Right cardiac atrium (tissue), 5 donors: ENCODE data around the gene USHBP1. TPM values are rescaled to one million over a fixed set of nuclear protein-coding genes. Genes with fewer than 3 reads are reported as not detected.
"Not testable (repeated sequence)": the region's sequence is repeated elsewhere in the genome, so short reads cannot be mapped to it uniquely, and the experiment has no call there.

Experiments used
- ATAC-seq, 2 donors: fragments of 200-7000 bp; cut with Tn5 transposase; one replicate each; pipeline versions ENCODE4 v1.8.0 to v1.9.1; 2020; ENCODE audit warnings: moderate library complexity in 2 of 2, mild to moderate bottlenecking in 1 of 2
- DNase-seq, 3 donors: peaks; one replicate each; pipeline ENCODE4 v3.0.0-alpha.2; 2020
- H3K27ac ChIP-seq: one replicate; pipeline ENCODE4 v1.5.1; 2013; ENCODE audit warnings: mild to moderate bottlenecking, low read length, control low read depth, moderate library complexity
- H3K27me3 ChIP-seq: one replicate; pipeline ENCODE4 v1.6.1; 2013; ENCODE audit not compliant: control insufficient read depth, insufficient read depth
- H3K4me1 ChIP-seq: one replicate; pipeline ENCODE4 v1.6.1; 2013; ENCODE audit warnings: low read length; ENCODE audit not compliant: control insufficient read depth, insufficient read depth
- H3K4me3 ChIP-seq: one replicate; pipeline ENCODE4 v1.5.1; 2013; ENCODE audit warnings: low read length, control low read depth
- H3K9me3 ChIP-seq: one replicate; pipeline ENCODE4 v1.6.1; 2013; ENCODE audit warnings: low read length; ENCODE audit not compliant: control insufficient read depth
- WGBS: extraction: QIAGEN DNeasy Blood & Tissue Kit; methylation state at CpG from one replicate; pipeline ENCODE4 v1.1.7; 2013; 5-methylcytosine and 5-hydroxymethylcytosine counted together
- intact Hi-C, 4 donors: fragments of 100-400 bp; cut with DNase I; formaldehyde crosslinking; loops; one replicate each; pipeline versions ENCODE4 v1.11.0 to v1.14.0; 2022 to 2023
- polyA plus RNA-seq: library from polyadenylated mRNA; stranded (reverse); fragments of 200-250 nt; gene quantifications from one replicate; pipeline ENCODE4 v1.2.3, GENCODE V29; 2013
- total RNA-seq, 4 donors: library from RNA; stranded (reverse); fragmentation: NEBNext Ultra II Directional; extraction: Animal tissue kit (Norgen Biotek cat#: 25700); gene quantifications; one replicate each; pipeline ENCODE4 v1.2.1, GENCODE V29; 2021
- donor health status: healthy with polysubstance abuse.
- donor health status: DM: no; HTN: yes; CAD: no.
- donor health status: DM: no; HTN: no; CAD: no.
- donor health status: DM: no; HTN: yes; CAD: no; lungs with severe emphysema.
- donor health status: DM: yes; HTN: yes; CAD: no.

Gene USHBP1
- total and polyA plus RNA-seq, 5 donors, result 2.7 to 10.1 (median 3.5) TPM

GRCh38 chr19:17305216-17305516 is 40.6 kb upstream of the USHBP1 start:
- DNase-seq (no peak), ATAC-seq (no peak)
- H3K4me3 ChIP-seq, result no peak overlapping the region
- H3K27ac ChIP-seq, result peak overlapping the region; percentile 38
- H3K27me3 ChIP-seq, result no peaks in the 10 kb centered on the region
- H3K9me3 ChIP-seq, result no peaks in the 10 kb centered on the region
- 1% methylated on average over 7 of the region's 7 CpGs for WGBS
- no peaks in the 10 kb centered on the region for H3K4me1 ChIP-seq
- intact Hi-C loops, result no loop called here

- no peaks in the 10 kb centered on the region for H3K4me1 ChIP-seq
- peak overlapping the region; percentile 38 for H3K27ac ChIP-seq
- ATAC-seq (no peak), DNase-seq (no peak)
- no peak overlapping the region for H3K4me3 ChIP-seq
- no peaks in the 10 kb centered on the region for H3K27me3 ChIP-seq
- 56% methylated on average over 12 of the region's 12 CpGs for WGBS
- H3K9me3 ChIP-seq, result no peaks in the 10 kb centered on the region
- intact Hi-C loops, result no loop called here
Measured at GRCh38 chr19:17304386-17305215, 40.1 kb upstream of the USHBP1 start.

GRCh38 chr19:17303940-17304267 is 39.4 kb upstream of the USHBP1 start:
- Histone ChIP-seq H3K27me3 (no peaks in the 10 kb centered on the region), H3K4me3 (no peak overlapping the region), H3K4me1 (no peaks in the 10 kb centered on the region), H3K27ac (peak overlapping the region; percentile 31), H3K9me3 (no peaks in the 10 kb centered on the region)
- ATAC-seq, result no peak
- intact Hi-C loops, result no loop called here
- DNase-seq, result no peak
- 51% methylated on average over 12 of the region's 12 CpGs for WGBS

- Histone ChIP-seq H3K27me3 (no peaks in the 10 kb centered on the region), H3K4me1 (no peaks in the 10 kb centered on the region), H3K4me3 (peak within 1 kb of the TSS; percentile 87), H3K27ac (peak within 1 kb of the TSS; percentile 31), H3K9me3 (no peaks in the 10 kb centered on the region)
- peak; percentile 97 to 99 (median 98) for DNase-seq
- intact Hi-C loops, result no loop called here
- peak; percentile 88 to 91 for ATAC-seq
- under 1% methylated on average over 52 of the region's 52 CpGs for WGBS
Measured at GRCh38 chr19:17303167-17303939, 38.8 kb upstream of the USHBP1 start, which contains the start of gene ABHD8. Gene ABHD8 (minus strand): TSS chr19:17303425. CDS start chr19:17301616, 1,809 bp downstream.

- 12% methylated on average over 29 of the region's 29 CpGs for WGBS
- no peaks in the 10 kb centered on the region for H3K4me1 ChIP-seq
- no peaks in the 10 kb centered on the region for H3K27me3 ChIP-seq
- DNase-seq, result peak in 2 of 3 donors; percentile 73 to 80
- no peaks in the 10 kb centered on the region for H3K9me3 ChIP-seq
- H3K27ac ChIP-seq, result no peak overlapping the region
- peak overlapping the region; percentile 87 for H3K4me3 ChIP-seq
- intact Hi-C loops, result no loop called here
- peak in 1 of 2 donors; percentile 1 for ATAC-seq
Measured at GRCh38 chr19:17302391-17303166, 38.0 kb upstream of the USHBP1 start.

GRCh38 chr19:17300992-17301619 is 36.6 kb upstream of the USHBP1 start:
- H3K9me3 ChIP-seq, result no peaks in the 10 kb centered on the region
- intact Hi-C loops, result no loop called here
- H3K4me3 ChIP-seq, result no peak overlapping the region
- H3K4me1 ChIP-seq, result no peaks in the 10 kb centered on the region
- DNase-seq, result peak in 1 of 3 donors; percentile 57
- H3K27me3 ChIP-seq, result no peaks in the 10 kb centered on the region
- ATAC-seq, result no peak
- no peak overlapping the region for H3K27ac ChIP-seq
- WGBS, result 93% methylated on average over 51 of the region's 51 CpGs

- no peak overlapping the region for H3K4me3 ChIP-seq
- no peaks in the 10 kb centered on the region for H3K9me3 ChIP-seq
- no peaks in the 10 kb centered on the region for H3K4me1 ChIP-seq
- DNase-seq (no peak), ATAC-seq (no peak)
- 88% methylated on average over 6 of the region's 6 CpGs for WGBS
- H3K27ac ChIP-seq, result no peak overlapping the region
- intact Hi-C loops, result loop anchor here in 3 of 4 donors (10.0 kb wide), 2 partner anchors 88 to 98 kb away; partner anchors contain the start of gene CCDC194 (in 1 of the 3)
- H3K27me3 ChIP-seq, result no peaks in the 10 kb centered on the region
Measured at GRCh38 chr19:17296976-17297375, 32.4 kb upstream of the USHBP1 start.

GRCh38 chr19:17296273-17296672 is 31.7 kb upstream of the USHBP1 start:
- no peaks in the 10 kb centered on the region for H3K9me3 ChIP-seq
- intact Hi-C loops, result loop anchor here in 3 of 4 donors (10.0 kb wide), 2 partner anchors 89 to 99 kb away; partner anchors contain the start of gene CCDC194 (in 1 of the 3)
- no peak overlapping the region for H3K4me3 ChIP-seq
- ATAC-seq (no peak), DNase-seq (no peak)
- no peaks in the 10 kb centered on the region for H3K4me1 ChIP-seq
- no peak overlapping the region for H3K27ac ChIP-seq
- H3K27me3 ChIP-seq, result no peaks in the 10 kb centered on the region
- 66% methylated on average over 4 of the region's 4 CpGs for WGBS

- H3K27ac ChIP-seq, H3K9me3 ChIP-seq, ATAC-seq, H3K4me3 ChIP-seq, H3K4me1 ChIP-seq, DNase-seq, H3K27me3 ChIP-seq: not testable (repeated sequence)
- 96% methylated on average over 6 of the region's 6 CpGs for WGBS
- intact Hi-C loops, result loop anchor here in 3 of 4 donors (10.0 kb wide), 2 partner anchors 89 to 99 kb away; partner anchors contain the start of gene CCDC194 (in 1 of the 3)
Measured at GRCh38 chr19:17295551-17295950, 31.0 kb upstream of the USHBP1 start.
